H9 (cell line): ENCODE results near the gene THSD4. TPM values are rescaled to one million over a fixed set of nuclear protein-coding genes. Genes with fewer than 3 reads are reported as not detected.
"Not testable (repeated sequence)": the region's sequence is repeated elsewhere in the genome, so short reads cannot be mapped to it uniquely, and the experiment has no call there.

ENCODE experiments used
- DNase-seq: peaks from one replicate; pipeline ENCODE4 v3.0.0-alpha.2; 2017
- H2AFZ ChIP-seq: one replicate; pipeline ENCODE4 v1.6.1; 2013; ENCODE audit warnings: mild to moderate bottlenecking, low read length, control low read depth, moderate library complexity
- H2AK5ac ChIP-seq: 2 replicates; pipeline ENCODE4 v1.6.1; 2013; ENCODE audit warnings: low read length, control low read depth, mixed read lengths; ENCODE audit not compliant: insufficient read length
- H2BK120ac ChIP-seq: one replicate; pipeline ENCODE4 v1.6.1; 2013; ENCODE audit warnings: low read depth, mild to moderate bottlenecking, low read length, control low read depth, inconsistent platforms; ENCODE audit not compliant: poor library complexity, severe bottlenecking
- H2BK12ac ChIP-seq: 2 replicates; pipeline ENCODE4 v1.6.1; 2013; ENCODE audit warnings: low read length, control low read depth, mixed read lengths, low read depth; ENCODE audit not compliant: insufficient read length
- H2BK15ac ChIP-seq: 2 replicates; pipeline ENCODE4 v1.6.1; 2013; ENCODE audit warnings: low read depth, low read length, control low read depth
- H2BK20ac ChIP-seq: one replicate; pipeline ENCODE4 v1.6.1; 2013; ENCODE audit warnings: low read depth, mild to moderate bottlenecking, low read length, control low read depth, inconsistent platforms; ENCODE audit not compliant: poor library complexity, severe bottlenecking
- H2BK5ac ChIP-seq: 2 replicates; pipeline ENCODE4 v1.6.1; 2013; ENCODE audit warnings: low read length, control low read depth, mixed read lengths; ENCODE audit not compliant: insufficient read length
- H3K14ac ChIP-seq: 2 replicates; pipeline ENCODE4 v1.6.1; 2013; ENCODE audit warnings: low read length, control low read depth; ENCODE audit not compliant: insufficient read depth
- H3K18ac ChIP-seq: 2 replicates; pipeline ENCODE4 v1.6.1; 2013; ENCODE audit warnings: low read depth, mild to moderate bottlenecking, mixed read lengths, low read length, control low read depth; ENCODE audit not compliant: insufficient read length
- H3K23ac ChIP-seq: 2 replicates; pipeline ENCODE4 v1.6.1; 2013; ENCODE audit warnings: low read length, control low read depth, mixed read lengths, low read depth; ENCODE audit not compliant: insufficient read length
- H3K23me2 ChIP-seq: 2 replicates; pipeline ENCODE4 v1.6.1; 2013; ENCODE audit warnings: low read depth, mild to moderate bottlenecking, mixed read lengths, low read length, control low read depth; ENCODE audit not compliant: insufficient read length, poor library complexity, severe bottlenecking
- H3K27ac ChIP-seq: 2 replicates; pipeline ENCODE4 v1.5.1; 2013; ENCODE audit warnings: low read length, control low read depth, mixed read lengths, low read depth; ENCODE audit not compliant: insufficient read length
- H3K27me3 ChIP-seq: 2 replicates; pipeline ENCODE4 v1.6.1; 2013; ENCODE audit warnings: low read length, control low read depth, inconsistent platforms; ENCODE audit not compliant: insufficient read depth
- H3K4ac ChIP-seq: 2 replicates; pipeline ENCODE4 v1.6.1; 2013; ENCODE audit warnings: low read depth, mild to moderate bottlenecking, control low read depth, inconsistent platforms, low read length, moderate library complexity
- H3K4me1 ChIP-seq: 2 replicates; pipeline ENCODE4 v1.6.1; 2013; ENCODE audit warnings: low read length, control low read depth, inconsistent platforms; ENCODE audit not compliant: insufficient read depth
- H3K4me2 ChIP-seq: 2 replicates; pipeline ENCODE4 v1.6.1; 2013; ENCODE audit warnings: low read length, control low read depth, mixed read lengths; ENCODE audit not compliant: insufficient read length, insufficient read depth
- H3K56ac ChIP-seq: 2 replicates; pipeline ENCODE4 v1.6.1; 2013; ENCODE audit warnings: low read depth, mild to moderate bottlenecking, mixed read lengths, low read length, control low read depth; ENCODE audit not compliant: insufficient read length
- H3K79me1 ChIP-seq: 2 replicates; pipeline ENCODE4 v1.6.1; 2013; ENCODE audit warnings: low read depth, mild to moderate bottlenecking, moderate library complexity, low read length, control low read depth, inconsistent platforms; ENCODE audit not compliant: insufficient read depth, poor library complexity, severe bottlenecking
- H3K79me2 ChIP-seq: 2 replicates; pipeline ENCODE4 v1.6.1; 2013; ENCODE audit warnings: low read length, control low read depth, inconsistent platforms; ENCODE audit not compliant: insufficient read depth
- H3K9ac ChIP-seq: 2 replicates; pipeline ENCODE4 v1.6.1; 2013; ENCODE audit warnings: low read length, control low read depth, mixed read lengths; ENCODE audit not compliant: insufficient read length; ENCODE audit errors: extremely low read depth
- H3K9me3 ChIP-seq: one replicate; pipeline ENCODE4 v1.6.1; 2013; ENCODE audit warnings: low read depth, low read length, inconsistent platforms; ENCODE audit not compliant: control insufficient read depth
- H3T11ph ChIP-seq: one replicate; pipeline ENCODE4 v1.6.1; 2013; ENCODE audit warnings: mild to moderate bottlenecking, low read length, control low read depth, inconsistent platforms
- H4K20me1 ChIP-seq: one replicate; pipeline ENCODE4 v1.6.1; 2013; ENCODE audit not compliant: control insufficient read depth, insufficient read length, insufficient read depth
- H4K5ac ChIP-seq: 2 replicates; pipeline ENCODE4 v1.6.1; 2013; ENCODE audit warnings: low read depth, mild to moderate bottlenecking, mixed read lengths, low read length, control low read depth; ENCODE audit not compliant: insufficient read length
- H4K8ac ChIP-seq: replicated peaks from 2 replicates; pipeline ENCODE4 v1.6.1; 2013; ENCODE audit warnings: low read length, control low read depth, mixed read lengths, low read depth; ENCODE audit not compliant: insufficient read length
- H4K91ac ChIP-seq: 2 replicates; pipeline ENCODE4 v1.6.1; 2013; ENCODE audit warnings: low read depth, mild to moderate bottlenecking, moderate library complexity, mixed read lengths, low read length, control low read depth; ENCODE audit not compliant: insufficient read length
- H3K27ac Mint-ChIP-seq, 3 experiments: 2 replicates in 2 of 3; 3 replicates in 1 of 3; pipeline ENCODE4 v1.8.0; 2020 to 2021; ENCODE audit warnings: mixed read lengths in 3 of 3, mild to moderate bottlenecking in 1 of 3, moderate library complexity in 1 of 3
- H3K27me3 Mint-ChIP-seq: 2 replicates; pipeline ENCODE4 v1.8.0; 2021; ENCODE audit warnings: low read depth, mild to moderate bottlenecking, moderate library complexity, mixed read lengths
- H3K36me3 Mint-ChIP-seq, 3 experiments: 2 replicates in 2 of 3; 3 replicates in 1 of 3; pipeline ENCODE4 v1.8.0; 2020 to 2021; ENCODE audit warnings: low read depth in 3 of 3, mixed read lengths in 3 of 3; ENCODE audit not compliant: insufficient read depth in 1 of 3
- H3K4me1 Mint-ChIP-seq, 2 experiments: 2 replicates each; pipeline ENCODE4 v1.8.0; 2020; ENCODE audit warnings: mixed read lengths in 2 of 2
- H3K4me3 Mint-ChIP-seq, 2 experiments: 2 replicates in 1 of 2; 3 replicates in 1 of 2; pipeline ENCODE4 v1.8.0; 2020 to 2021; ENCODE audit warnings: mild to moderate bottlenecking in 2 of 2, mixed read lengths in 2 of 2, moderate library complexity in 1 of 2
- H3K9me3 Mint-ChIP-seq, 2 experiments: 2 replicates in 1 of 2; 3 replicates in 1 of 2; pipeline ENCODE4 v1.8.0; 2020; ENCODE audit warnings: mild to moderate bottlenecking in 2 of 2, mixed read lengths in 2 of 2, moderate library complexity in 1 of 2
- CTCF ChIP-seq: fragments of 200-600 bp; sonication (generic); conservative IDR thresholded peaks from 3 replicates; pipeline ENCODE4 v1.8.0; 2021; ENCODE audit warnings: antibody characterized with exemption, mild to moderate bottlenecking
- WGBS: extraction: QIAGEN DNeasy Blood & Tissue Kit; methylation state at CpG from one replicate; pipeline ENCODE4 v1.1.7; 2013; ENCODE audit warnings: missing lambda C conversion rate, low lambda C conversion rate, mixed read lengths; ENCODE audit not compliant: insufficient read length; ENCODE audit errors: extremely low coverage; 5-methylcytosine and 5-hydroxymethylcytosine counted together
- total RNA-seq: library from RNA; stranded (reverse); gene quantifications from 2 replicates; pipeline ENCODE4 v1.2.1, GENCODE V29; 2021

Gene THSD4
- total RNA-seq, 1 experiment from 2014 or later, result 5.5 TPM

DNA sequence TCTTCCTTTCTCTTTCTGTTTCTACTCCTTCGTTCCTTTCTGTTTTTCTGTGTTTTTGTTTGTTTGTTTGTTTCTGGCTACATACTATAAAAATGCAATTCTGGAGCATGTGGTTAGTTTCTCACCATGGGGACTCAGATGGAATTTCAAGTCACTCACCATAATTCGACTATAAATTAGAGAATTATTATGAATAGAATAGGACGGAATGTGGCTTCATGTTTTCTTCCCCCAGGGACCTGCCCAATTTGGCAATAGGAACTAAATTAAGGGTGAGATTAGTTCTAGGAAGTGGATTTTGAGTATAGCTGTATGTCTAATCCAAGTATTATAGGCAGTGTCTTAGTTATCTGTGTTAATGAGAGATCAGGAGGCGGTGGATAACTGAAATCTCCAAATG, 96.9 kb downstream of the THSD4 start:
- no peak for DNase-seq
- Histone ChIP-seq H3K9ac (no peak overlapping the region), H3K56ac (no peak overlapping the region), H2BK20ac (no peak overlapping the region), H2BK120ac (no peak overlapping the region), H2AFZ (no peak overlapping the region), H4K5ac (no peak overlapping the region), H3K4ac (no peak overlapping the region), H3K18ac (no peak overlapping the region), H3K9me3 (no peaks in the 10 kb centered on the region), H3K79me2 (no peaks in the 10 kb centered on the region), H3K79me1 (no peaks in the 10 kb centered on the region), H3K23ac (no peak overlapping the region), H3K4me1 (peaks cover 2% of the 10 kb centered on the region; the same call in 1 of the 2 replicates), H3T11ph (no peak overlapping the region), H2BK15ac (no peak overlapping the region), H3K4me2 (no peak overlapping the region), H4K8ac (no peak overlapping the region), H2BK12ac (no peak overlapping the region), H2AK5ac (no peak overlapping the region), H3K27ac (no peak overlapping the region), H3K27me3 (no peaks in the 10 kb centered on the region), H3K23me2 (no peaks in the 10 kb centered on the region), H3K14ac (no peak overlapping the region), H4K91ac (no peak overlapping the region), H2BK5ac (no peak overlapping the region), H4K20me1 (no peaks in the 10 kb centered on the region)
- H3K27ac Mint-ChIP-seq, result no peak overlapping the region
- whole genome bisulfite sequencing, result no CpG with 5 or more reads among the region's 4 CpGs
- no peak overlapping the region for H3K4me3 Mint-ChIP-seq
- no peaks in the 10 kb centered on the region; a peak in 1 of 5 replicates for H3K9me3 Mint-ChIP-seq
- H3K27me3 Mint-ChIP-seq, result peaks cover 3% of the 10 kb centered on the region; the same call in 1 of the 2 replicates
- no peak for TF ChIP-seq CTCF
- peaks cover 0 to 3% (median 0%) of the 10 kb centered on the region in 3 experiments; a peak in 2 of 7 replicates for H3K36me3 Mint-ChIP-seq
- peaks cover 12 to 18% of the 10 kb centered on the region in 2 experiments for H3K4me1 Mint-ChIP-seq

- not testable (repeated sequence) for H3K27me3 Mint-ChIP-seq, H3K9ac ChIP-seq, H3K27ac Mint-ChIP-seq
Observed at GRCh38 chr15:71213943-71214342, 98.7 kb downstream of the THSD4 start.

More at GRCh38 chr15:71213943-71214342, 98.7 kb downstream of the THSD4 start:
- not testable (repeated sequence) for H3K56ac ChIP-seq, H3T11ph ChIP-seq, H2AFZ ChIP-seq, H3K23me2 ChIP-seq, H2BK5ac ChIP-seq, H3K14ac ChIP-seq, H3K18ac ChIP-seq, H3K4me1 ChIP-seq, H3K9me3 ChIP-seq, H3K27me3 ChIP-seq, H2BK15ac ChIP-seq, H3K79me2 ChIP-seq, H3K4ac ChIP-seq, H3K4me3 Mint-ChIP-seq, H3K79me1 ChIP-seq, H3K9me3 Mint-ChIP-seq, H2BK120ac ChIP-seq, H4K20me1 ChIP-seq, H4K8ac ChIP-seq, H4K91ac ChIP-seq, H3K23ac ChIP-seq, H3K4me2 ChIP-seq, H3K36me3 Mint-ChIP-seq, H2BK20ac ChIP-seq, DNase-seq, H4K5ac ChIP-seq, H2AK5ac ChIP-seq, H2BK12ac ChIP-seq, H3K27ac ChIP-seq
- no CpG with 5 or more reads among the region's 8 CpGs for WGBS
- peaks cover 6 to 11% of the 10 kb centered on the region in 2 experiments for H3K4me1 Mint-ChIP-seq
